Stimulated activated CD4-positive, alpha-beta T cell treated with anti-CD3 and anti-CD28 coated beads, Interleukin-1b, Interleukin-23, amount 100 ng/mL, for 1 hour (primary cell): ENCODE results near the gene SLC38A4.

ENCODE experiments used
- DNase-seq, 2 donors: peaks; one replicate each; pipeline ENCODE4 v3.0.0-alpha.2; 2020; ENCODE audit warnings: low read depth in 2 of 2

The SLC38A4 gene

GRCh38 chr12:46814143-46814542, 11.7 kb downstream of the SLC38A4 start:
- DNase-seq = no peak

DNA sequence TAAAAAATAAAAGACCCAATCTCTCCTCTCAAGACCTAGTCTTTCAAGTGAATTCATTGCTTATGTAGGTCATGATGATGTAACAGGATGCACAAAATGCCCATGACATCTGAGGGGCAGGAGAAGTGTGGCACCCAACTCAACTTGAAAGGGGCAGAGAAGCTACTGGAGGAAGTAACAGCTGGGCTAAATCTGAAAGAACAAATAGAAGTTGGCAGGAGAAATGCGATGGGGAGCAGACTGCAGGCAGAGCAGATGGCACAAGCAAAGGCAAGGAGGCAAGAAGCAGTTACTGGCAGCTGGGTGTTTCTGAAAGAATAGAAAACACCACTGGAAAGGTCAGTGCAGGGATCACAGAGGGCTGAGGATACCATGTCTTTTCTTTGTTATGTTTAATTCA, 14.6 kb downstream of the SLC38A4 start:
- no peak for DNase-seq

DNA sequence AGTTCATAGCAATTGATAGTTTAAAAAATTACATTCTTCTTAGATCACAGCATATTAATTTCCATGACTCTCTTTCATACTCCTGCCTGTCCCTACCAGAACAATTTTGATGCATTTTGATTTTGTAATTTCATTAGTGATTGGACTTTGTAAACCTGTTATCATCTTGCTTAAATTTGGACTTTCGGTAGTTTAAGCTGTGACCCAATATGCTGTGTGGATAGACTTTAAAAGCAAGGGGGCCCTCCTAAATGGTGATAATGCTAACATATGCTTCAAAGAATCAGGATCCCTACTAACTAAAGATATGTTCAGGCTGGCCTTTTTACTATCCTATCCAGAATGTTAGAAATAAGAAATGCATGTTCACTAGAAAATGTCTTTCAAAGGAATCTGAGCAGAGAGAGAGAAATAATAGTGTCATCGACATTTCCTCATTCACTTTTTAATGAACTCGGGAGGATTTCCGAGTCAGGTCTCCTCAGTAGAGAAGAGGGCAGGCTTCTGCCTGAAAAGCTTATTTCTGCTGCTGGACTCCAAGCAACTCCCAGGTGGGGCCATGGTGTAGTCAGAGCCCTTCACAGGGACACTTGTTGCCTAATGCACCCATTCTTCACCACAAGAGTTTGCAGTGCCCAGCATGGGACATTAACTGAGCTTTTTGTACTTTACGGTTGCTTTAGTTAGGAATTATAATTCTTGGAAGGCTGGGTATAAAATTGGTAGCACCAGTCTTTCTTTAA, 16.7 kb downstream of the SLC38A4 start:
- no peak for DNase-seq

DNA sequence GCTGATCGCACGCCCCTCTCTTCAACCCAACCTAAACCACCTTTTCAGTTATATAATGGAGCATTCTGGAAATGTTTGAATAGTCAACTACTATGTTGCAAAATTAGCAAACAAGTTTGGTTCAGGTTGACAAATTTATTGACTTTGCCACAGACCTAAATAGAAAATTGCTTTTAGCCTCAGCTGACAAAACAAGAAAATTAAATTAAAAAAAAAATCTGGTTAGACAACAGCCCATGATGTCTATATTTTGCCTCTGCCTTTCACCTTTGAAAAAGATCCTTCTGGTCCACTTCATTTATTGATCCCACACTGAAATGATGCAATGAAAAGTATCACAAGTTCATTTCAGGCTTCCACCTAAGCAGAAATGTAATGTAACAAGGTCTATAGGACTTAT, 17.5 kb downstream of the SLC38A4 start:
- no peak for DNase-seq

GRCh38 chr12:46804054-46804453, 21.7 kb downstream of the SLC38A4 start:
- DNase-seq = no peak

DNA sequence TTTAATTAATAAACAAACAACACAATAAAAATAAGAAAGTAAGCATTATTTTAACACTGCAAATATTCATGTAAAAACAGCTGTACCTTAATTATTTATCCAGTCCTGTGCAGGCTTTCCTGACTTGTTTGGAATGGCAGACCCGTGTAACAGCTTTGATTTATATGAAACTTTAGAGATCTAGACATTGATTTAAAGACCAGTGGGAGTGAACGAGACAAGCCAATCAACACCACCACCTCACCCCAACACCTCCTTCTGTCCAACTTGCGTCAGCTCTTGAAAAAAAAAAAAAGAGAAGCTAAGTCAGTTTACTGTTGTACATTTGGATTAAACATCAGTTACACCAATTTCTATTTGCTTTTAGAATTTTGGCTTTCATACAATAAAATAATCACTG, 22.3 kb downstream of the SLC38A4 start:
- no peak for DNase-seq

DNA sequence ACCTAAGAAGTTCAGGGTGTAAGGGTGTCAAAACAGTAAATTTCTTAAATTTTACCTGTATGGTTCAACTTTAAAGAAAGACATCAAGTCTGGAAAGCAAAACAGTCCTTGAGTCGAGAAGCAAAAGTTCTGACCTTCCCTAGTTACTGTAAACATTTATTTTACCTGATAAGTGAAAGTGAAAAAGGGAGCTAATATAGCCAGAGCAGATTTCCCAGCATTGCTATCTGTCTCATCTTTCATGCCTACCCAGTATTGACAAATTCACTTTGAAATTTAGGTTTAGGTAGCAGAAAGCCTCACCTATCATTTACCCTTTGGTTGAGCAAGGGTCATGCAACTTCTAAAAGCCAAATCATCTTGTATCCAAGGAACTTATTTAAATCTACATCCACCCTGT, 24.5 kb downstream of the SLC38A4 start:
- no peak for DNase-seq

GRCh38 chr12:46800160-46800559, 25.6 kb downstream of the SLC38A4 start:
- DNase-seq = no peak

GRCh38 chr12:46798648-46799047, 27.1 kb downstream of the SLC38A4 start:
- no peak for DNase-seq

- DNase-seq = no peak
Observed at GRCh38 chr12:46798056-46798455, 27.7 kb downstream of the SLC38A4 start.

DNA sequence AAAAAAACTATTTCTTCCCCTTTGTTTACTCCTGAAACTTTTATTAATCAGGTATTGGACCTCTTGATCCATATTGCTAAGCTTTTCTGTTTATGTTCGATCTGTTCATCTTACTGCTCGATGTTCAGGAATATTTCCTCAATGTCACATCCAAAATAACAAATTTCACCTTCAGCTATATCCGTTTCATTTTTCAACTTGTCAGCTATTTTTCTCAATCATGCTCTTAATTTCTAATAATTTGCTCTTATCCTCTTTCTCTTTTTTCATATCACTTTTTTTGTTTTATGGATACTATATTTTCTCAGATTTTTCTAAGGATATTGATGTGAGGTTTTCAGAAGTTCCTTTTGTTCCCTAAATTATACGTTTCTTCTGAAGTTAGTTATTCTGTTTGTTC, 29.8 kb downstream of the SLC38A4 start:
- no peak for DNase-seq

DNA sequence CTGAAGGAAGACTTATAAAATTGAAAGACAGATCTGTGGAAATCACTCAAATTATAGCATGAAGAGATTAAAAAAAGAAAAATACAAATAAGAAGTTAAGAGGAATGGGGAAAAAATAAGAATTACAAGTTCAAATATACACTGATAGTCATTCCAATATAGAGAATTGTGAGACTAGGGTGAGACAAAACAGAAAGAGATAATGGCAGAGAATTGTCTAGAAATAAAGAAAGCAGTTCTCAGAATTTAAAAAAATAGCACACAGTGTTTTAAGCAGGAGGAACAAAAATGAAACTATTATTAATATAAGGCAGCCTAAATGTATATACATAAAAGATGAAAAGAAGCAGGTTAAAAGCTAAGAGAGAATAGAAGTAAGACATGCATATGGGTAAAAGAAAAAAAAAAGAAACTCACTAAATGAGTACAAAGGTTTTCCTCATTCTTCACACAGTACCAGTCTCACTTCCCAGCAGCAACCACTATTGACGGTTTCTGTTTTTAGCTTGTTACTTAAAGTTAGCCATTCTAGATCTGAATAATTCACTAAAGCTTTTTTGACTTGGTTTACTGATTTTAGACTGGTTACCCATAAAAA, 31.1 kb downstream of the SLC38A4 start:
- no peak for DNase-seq

DNA sequence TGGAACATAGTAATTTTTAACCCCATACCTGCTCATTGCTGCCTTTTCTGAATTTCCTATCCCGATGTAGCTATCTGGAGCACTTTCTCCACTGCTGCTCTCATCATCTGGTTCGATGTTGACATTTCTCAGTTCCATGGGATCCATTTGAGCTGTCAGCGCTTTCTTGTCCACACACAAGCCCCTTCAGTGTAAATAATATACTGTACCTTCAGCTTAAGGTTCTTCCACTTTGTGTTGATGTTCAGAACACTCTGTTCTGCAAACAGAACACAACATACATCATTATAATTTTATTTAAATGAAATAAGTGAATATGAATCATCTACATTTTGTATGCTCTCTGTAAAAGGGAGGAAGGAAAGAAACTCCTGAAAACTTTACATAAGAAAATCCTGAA, 32.9 kb downstream of the SLC38A4 start:
- no peak for DNase-seq

DNA sequence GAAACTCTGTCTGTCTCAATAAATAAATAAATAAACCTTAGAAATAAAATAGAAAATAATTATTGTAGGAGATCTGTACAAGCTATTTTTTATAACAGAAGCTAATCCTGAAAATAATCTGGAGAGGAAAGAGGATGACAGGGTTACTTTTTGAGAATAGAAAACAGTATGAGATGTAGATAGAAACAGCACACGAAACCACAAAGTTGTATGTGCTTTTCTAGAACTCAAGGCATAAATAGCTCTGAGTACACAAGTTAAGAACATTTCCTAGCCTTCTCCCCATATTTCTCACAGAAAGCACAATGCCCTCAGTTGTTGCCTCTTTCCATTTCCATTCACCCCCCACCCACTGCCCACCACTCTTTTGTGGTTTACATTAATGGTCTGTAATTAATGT, 35.7 kb downstream of the SLC38A4 start:
- no peak for DNase-seq

DNA sequence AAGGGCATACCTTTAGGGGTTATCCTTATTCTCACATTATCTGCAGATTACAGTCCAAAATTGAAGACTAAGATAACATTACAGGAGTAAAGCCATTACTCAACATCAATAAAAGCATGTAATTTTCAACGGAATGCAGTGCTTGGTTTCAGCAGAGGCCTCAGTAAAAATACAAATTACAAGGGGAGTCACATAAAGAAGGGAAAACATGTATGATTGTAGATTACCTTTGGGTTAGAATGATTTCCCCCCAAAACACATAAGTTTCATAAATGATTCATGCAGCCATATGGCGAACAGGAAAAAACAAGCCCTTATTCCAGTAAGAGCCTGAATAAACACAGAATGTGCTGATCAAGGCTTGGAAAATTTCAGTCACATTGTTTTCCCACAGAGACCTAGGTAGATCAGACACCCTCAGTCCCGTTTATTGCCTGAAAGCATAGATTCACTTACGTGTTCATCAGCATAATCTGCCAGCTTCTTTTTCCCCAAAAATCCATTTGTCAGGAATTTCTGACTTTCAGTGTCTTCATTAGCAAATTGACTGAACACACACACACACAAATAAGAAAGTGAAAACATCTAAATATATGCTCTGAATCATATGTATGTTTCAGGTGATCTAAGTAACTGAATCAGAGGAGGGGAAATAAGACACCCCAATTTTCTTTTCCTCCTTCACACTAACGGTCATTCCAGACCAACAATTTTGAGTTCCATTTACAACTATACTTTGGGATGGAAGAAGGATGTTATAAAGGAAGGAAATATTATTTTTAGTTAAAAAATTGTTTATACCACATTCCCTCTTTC, 37.5 kb downstream of the SLC38A4 start:
- DNase-seq = no peak

- DNase-seq = no peak
Observed at GRCh38 chr12:46787496-46788055, 38.2 kb downstream of the SLC38A4 start.

GRCh38 chr12:46786774-46787173, 39.0 kb downstream of the SLC38A4 start:
- DNase-seq = no peak

DNA sequence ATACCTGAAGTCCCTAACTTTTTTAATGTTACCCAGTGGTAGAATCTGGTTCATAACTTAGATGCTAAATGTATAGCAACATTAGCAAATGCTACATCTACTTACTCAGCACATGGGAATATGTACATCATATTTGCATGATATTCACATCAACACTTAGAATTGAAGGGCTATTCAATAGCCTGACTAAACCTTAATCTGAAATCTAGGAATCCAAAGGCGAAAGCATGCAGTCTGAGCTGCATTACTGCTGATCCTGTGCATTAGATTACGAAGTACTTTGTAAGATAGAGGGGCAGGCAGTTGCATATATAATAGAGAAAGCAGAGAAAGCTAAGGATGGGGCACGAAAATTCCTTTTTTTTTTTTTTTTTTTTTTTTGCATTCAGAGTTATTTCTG, 40.4 kb downstream of the SLC38A4 start:
- DNase-seq = no peak

DNA sequence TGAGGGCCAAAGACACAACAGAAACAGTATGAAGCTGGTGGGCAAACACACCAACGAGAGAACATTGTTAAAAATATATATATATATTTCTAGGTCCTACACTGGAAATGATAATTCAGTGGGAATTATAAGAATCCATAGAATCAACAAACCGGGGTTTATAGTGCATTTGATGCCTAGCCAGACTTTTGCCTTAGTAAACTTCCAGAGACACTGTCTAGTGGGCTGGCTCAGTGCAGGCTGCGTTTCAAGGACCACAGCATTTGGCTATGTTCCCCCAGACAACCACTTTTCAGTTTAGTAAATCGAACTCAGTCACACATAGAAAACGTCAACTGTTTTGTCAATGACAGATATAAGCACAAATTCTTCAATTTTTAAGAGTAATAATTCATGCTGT, 41.9 kb downstream of the SLC38A4 start:
- DNase-seq = no peak

- DNase-seq = no peak
Observed at GRCh38 chr12:46779879-46780278, 45.9 kb downstream of the SLC38A4 start.

GRCh38 chr12:46779063-46779462, 46.7 kb downstream of the SLC38A4 start:
- no peak for DNase-seq

GRCh38 chr12:46778415-46778814, 47.4 kb downstream of the SLC38A4 start:
- DNase-seq = no peak

- no peak for DNase-seq
Observed at GRCh38 chr12:46777587-46777986, 48.2 kb downstream of the SLC38A4 start.
